GM19452 (cell line): ENCODE results near the gene ITGB1.

ENCODE experiments used
- ATAC-seq: cut with Tn5 transposase; IDR thresholded peaks from one replicate; pipeline ENCODE4 v1.9.1; 2021; ENCODE audit not compliant: unreplicated experiment

Gene ITGB1

GRCh38 chr10:32955790-32956189 is 2.2 kb downstream of the ITGB1 start:
- no peak for ATAC-seq

GRCh38 chr10:32955299-32955772 is 2.7 kb downstream of the ITGB1 start:
- no peak for ATAC-seq

- ATAC-seq = no peak
These were observed 3.3 kb downstream of the ITGB1 start for GRCh38 chr10:32954545-32955298.

- no peak for ATAC-seq
These were observed 4.0 kb downstream of the ITGB1 start for GRCh38 chr10:32954080-32954479.

GRCh38 chr10:32953277-32953927 is 4.6 kb downstream of the ITGB1 start:
- no peak for ATAC-seq

- no peak for ATAC-seq
These were observed 5.3 kb downstream of the ITGB1 start for GRCh38 chr10:32952541-32953276.

- ATAC-seq = no peak
These were observed 5.9 kb downstream of the ITGB1 start for GRCh38 chr10:32952094-32952493.

GRCh38 chr10:32951111-32951510 is 6.9 kb downstream of the ITGB1 start:
- no peak for ATAC-seq

- ATAC-seq = no peak
These were observed 7.4 kb downstream of the ITGB1 start for GRCh38 chr10:32950591-32951108.

GRCh38 chr10:32949221-32949678 is 8.8 kb downstream of the ITGB1 start:
- ATAC-seq = no peak

GRCh38 chr10:32948451-32948850 is 9.6 kb downstream of the ITGB1 start:
- ATAC-seq = no peak

- ATAC-seq = no peak
These were observed 10.4 kb downstream of the ITGB1 start for GRCh38 chr10:32947586-32947985.

- ATAC-seq = no peak
These were observed 11.9 kb downstream of the ITGB1 start for GRCh38 chr10:32946108-32946507.

- ATAC-seq = no peak
These were observed 14.0 kb downstream of the ITGB1 start for GRCh38 chr10:32943854-32944661.

- ATAC-seq = peak; percentile 53
These were observed 14.6 kb downstream of the ITGB1 start for GRCh38 chr10:32943395-32943794.

GRCh38 chr10:32942081-32942480 is 15.9 kb downstream of the ITGB1 start:
- ATAC-seq = no peak

- no peak for ATAC-seq
These were observed 16.7 kb downstream of the ITGB1 start for GRCh38 chr10:32941357-32941756.

- no peak for ATAC-seq
These were observed 17.4 kb downstream of the ITGB1 start for GRCh38 chr10:32940321-32941301.

- ATAC-seq = no peak
These were observed 18.5 kb downstream of the ITGB1 start for GRCh38 chr10:32939296-32940111.
